ENCODE results near the gene ARL2BP. TPM values are rescaled to one million over a fixed set of nuclear protein-coding genes. Genes with fewer than 3 reads are reported as not detected.

The ARL2BP gene
- total and polyA plus RNA-seq, 2 of the 13 experiments (the other 11 are each of a cell fraction or from before 2014, with no cell fraction given), result 64.3 to 67.6 TPM

DNA sequence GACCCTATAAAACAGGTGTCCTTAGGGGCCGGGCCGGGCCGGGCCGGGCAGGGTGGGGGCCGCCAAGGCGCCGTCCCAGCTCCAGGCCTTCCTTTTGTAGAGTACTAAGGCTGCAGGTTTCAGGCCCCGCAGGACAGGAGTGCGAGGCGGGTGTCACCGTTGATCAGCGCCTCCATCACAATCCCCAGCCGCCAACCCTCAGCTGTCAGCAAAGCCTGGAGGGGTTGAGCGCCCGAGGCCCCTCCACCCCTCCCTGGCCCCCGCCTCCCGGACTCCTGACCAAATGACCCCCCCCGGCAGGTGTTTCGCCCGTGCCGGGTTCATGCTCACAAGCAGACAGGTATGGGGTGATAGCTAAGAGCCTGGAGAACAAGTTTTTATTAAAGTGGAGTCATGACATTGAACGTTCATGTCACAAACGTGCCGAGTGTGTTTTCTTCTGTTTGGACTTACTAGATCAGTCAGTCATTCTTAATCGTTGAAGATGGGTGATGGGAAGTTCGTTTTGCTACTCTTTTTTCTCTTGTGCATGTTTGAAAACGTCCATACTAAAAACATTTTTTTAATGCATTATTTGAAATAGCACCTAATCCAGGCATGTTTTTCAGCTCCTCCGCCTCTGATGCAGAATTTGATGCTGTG, 534 bp downstream of the ARL2BP start (continued):
- no peak for TF ChIP-seq ZKSCAN1 (IDR thresholded peaks at IDR 0.05; ENCODE audit: low read length)
- TF ChIP-seq ZNF550 (CRISPR knock-in tag; IDR thresholded peaks at IDR 0.05; ENCODE audit: borderline replicate concordance), result no peak
- no peak for TF ChIP-seq ZNF138 (CRISPR knock-in tag; IDR thresholded peaks at IDR 0.05; ENCODE audit: low read depth)
- no peak for TF ChIP-seq ZNF24 (IDR thresholded peaks at IDR 0.05)
- TF ChIP-seq FOXC1 (CRISPR knock-in tag; IDR thresholded peaks at IDR 0.05; ENCODE audit: borderline replicate concordance), result no peak
- no peak for TF ChIP-seq RFXANK (CRISPR knock-in tag; IDR thresholded peaks at IDR 0.05)
- no peak; the same call in 1 of the 2 replicates for TF ChIP-seq MIER3 (CRISPR knock-in tag; IDR thresholded peaks at IDR 0.05; ENCODE audit: borderline replicate concordance)
- no peak for TF ChIP-seq ZNF264 (CRISPR knock-in tag; IDR thresholded peaks at IDR 0.05)
- TF ChIP-seq, protein P1, sequence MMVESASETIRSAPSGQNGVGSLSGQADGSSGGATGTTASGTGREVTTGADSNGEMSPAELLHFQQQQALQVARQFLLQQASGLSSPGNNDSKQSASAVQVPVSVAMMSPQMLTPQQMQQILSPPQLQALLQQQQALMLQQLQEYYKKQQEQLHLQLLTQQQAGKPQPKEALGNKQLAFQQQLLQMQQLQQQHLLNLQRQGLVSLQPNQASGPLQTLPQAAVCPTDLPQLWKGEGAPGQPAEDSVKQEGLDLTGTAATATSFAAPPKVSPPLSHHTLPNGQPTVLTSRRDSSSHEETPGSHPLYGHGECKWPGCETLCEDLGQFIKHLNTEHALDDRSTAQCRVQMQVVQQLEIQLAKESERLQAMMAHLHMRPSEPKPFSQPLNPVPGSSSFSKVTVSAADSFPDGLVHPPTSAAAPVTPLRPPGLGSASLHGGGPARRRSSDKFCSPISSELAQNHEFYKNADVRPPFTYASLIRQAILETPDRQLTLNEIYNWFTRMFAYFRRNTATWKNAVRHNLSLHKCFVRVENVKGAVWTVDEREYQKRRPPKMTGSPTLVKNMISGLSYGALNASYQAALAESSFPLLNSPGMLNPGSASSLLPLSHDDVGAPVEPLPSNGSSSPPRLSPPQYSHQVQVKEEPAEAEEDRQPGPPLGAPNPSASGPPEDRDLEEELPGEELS (CRISPR knock-in tag; IDR thresholded peaks at IDR 0.05), result 0 out of 2 replicates have a peak, but pooled peaks have one; percentile 2
- TF ChIP-seq ZNF83 (CRISPR knock-in tag; IDR thresholded peaks at IDR 0.05; ENCODE audit: borderline replicate concordance), result no peak
- TF ChIP-seq, protein P2, sequence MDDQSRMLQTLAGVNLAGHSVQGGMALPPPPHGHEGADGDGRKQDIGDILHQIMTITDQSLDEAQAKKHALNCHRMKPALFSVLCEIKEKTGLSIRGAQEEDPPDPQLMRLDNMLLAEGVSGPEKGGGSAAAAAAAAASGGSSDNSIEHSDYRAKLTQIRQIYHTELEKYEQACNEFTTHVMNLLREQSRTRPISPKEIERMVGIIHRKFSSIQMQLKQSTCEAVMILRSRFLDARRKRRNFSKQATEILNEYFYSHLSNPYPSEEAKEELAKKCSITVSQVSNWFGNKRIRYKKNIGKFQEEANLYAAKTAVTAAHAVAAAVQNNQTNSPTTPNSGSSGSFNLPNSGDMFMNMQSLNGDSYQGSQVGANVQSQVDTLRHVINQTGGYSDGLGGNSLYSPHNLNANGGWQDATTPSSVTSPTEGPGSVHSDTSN (CRISPR knock-in tag; IDR thresholded peaks at IDR 0.05; ENCODE audit: borderline replicate concordance), result no peak
- TF ChIP-seq CAMTA2 (CRISPR knock-in tag; IDR thresholded peaks at IDR 0.05; ENCODE audit: borderline replicate concordance), result no peak
- TF ChIP-seq ZNF558 (CRISPR knock-in tag; IDR thresholded peaks at IDR 0.05; ENCODE audit: borderline replicate concordance), result no peak
- TF ChIP-seq ZNF460 (CRISPR knock-in tag; IDR thresholded peaks at IDR 0.05; ENCODE audit: borderline replicate concordance), result no peak
- peak; percentile 71; the same call in 1 of the 2 replicates for TF ChIP-seq ZNF234 (CRISPR knock-in tag; conservative IDR thresholded peaks at IDR 0.05)
- TF ChIP-seq, protein P3, sequence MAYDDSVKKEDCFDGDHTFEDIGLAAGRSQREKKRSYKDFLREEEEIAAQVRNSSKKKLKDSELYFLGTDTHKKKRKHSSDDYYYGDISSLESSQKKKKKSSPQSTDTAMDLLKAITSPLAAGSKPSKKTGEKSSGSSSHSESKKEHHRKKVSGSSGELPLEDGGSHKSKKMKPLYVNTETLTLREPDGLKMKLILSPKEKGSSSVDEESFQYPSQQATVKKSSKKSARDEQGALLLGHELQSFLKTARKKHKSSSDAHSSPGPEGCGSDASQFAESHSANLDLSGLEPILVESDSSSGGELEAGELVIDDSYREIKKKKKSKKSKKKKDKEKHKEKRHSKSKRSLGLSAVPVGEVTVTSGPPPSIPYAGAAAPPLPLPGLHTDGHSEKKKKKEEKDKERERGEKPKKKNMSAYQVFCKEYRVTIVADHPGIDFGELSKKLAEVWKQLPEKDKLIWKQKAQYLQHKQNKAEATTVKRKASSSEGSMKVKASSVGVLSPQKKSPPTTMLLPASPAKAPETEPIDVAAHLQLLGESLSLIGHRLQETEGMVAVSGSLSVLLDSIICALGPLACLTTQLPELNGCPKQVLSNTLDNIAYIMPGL (CRISPR knock-in tag; IDR thresholded peaks at IDR 0.05; ENCODE audit: borderline replicate concordance in 1 of 2, low read depth in 1 of 2), result peak in 1 of 2 experiments; percentile 65; a peak in 2 of 4 replicates
- no peak for TF ChIP-seq KDM3A (CRISPR knock-in tag; IDR thresholded peaks at IDR 0.05; ENCODE audit: low read depth)
- TF ChIP-seq, protein P4, sequence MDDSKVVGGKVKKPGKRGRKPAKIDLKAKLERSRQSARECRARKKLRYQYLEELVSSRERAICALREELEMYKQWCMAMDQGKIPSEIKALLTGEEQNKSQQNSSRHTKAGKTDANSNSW (CRISPR knock-in tag; IDR thresholded peaks at IDR 0.05; ENCODE audit: borderline replicate concordance), result no peak
- TF ChIP-seq PHF8 (CRISPR knock-in tag; IDR thresholded peaks at IDR 0.05), result peak; percentile 17
- no peak for TF ChIP-seq ZNF850 (CRISPR knock-in tag; conservative IDR thresholded peaks at IDR 0.05)
- no peak for TF ChIP-seq ZNF274 (CRISPR knock-in tag; IDR thresholded peaks at IDR 0.05)
- peak; percentile 56 for TF ChIP-seq ASH2L (IDR thresholded peaks at IDR 0.05; ENCODE audit: insufficient read length, low read depth, low read length)
- TF ChIP-seq NR2F1 (CRISPR knock-in tag; IDR thresholded peaks at IDR 0.05), result 0 out of 4 replicates have a peak, but pooled peaks of 1 of the 2 experiments have one; percentile 6
- TF ChIP-seq KDM2A (CRISPR knock-in tag; IDR thresholded peaks at IDR 0.05; ENCODE audit: borderline replicate concordance, low read depth), result peak; percentile 8; the same call in 1 of the 2 replicates
